ENCODE measurements around the gene HHAT. TPM values are rescaled to one million over a fixed set of nuclear protein-coding genes. Genes with fewer than 3 reads are reported as not detected.

HHAT gene
- polyA plus RNA-seq, 1 donor (not counting 4 experiments of a cell fraction or from before 2014, with no cell fraction given) = 3.8 TPM

DNA sequence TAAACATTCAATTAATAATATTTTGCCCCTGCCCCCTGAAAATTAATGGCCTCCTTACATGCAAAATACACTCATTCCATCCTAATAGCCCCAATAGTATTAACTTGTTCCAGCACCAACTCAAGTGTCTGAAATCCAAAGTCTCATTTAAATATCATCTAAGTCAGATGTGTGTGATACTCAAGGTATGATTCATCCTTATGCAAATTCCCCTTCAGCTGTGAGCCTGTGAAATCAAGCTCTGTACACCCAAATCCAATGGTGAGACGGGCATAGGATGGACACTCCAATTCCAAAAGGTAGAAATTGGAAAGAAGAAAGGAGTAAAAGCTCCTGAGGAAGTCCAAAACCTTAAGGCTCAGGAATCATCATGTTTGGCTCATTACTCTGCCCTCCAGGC, 83.5 kb downstream of the HHAT start:
- H3K36me3 ChIP-seq (ENCODE audit: control insufficient read depth in 2 of 2, extremely low read depth in 1 of 2, insufficient read depth in 2 of 2, low read length in 2 of 2) = no peaks in the 10 kb centered on the region
- DNase-seq (ENCODE audit: low read depth, low spot score) (no peak), FAIRE-seq (no peak)
- H3K4me2 ChIP-seq (ENCODE audit: control insufficient read depth, extremely low read depth, insufficient read depth, low read depth, low read length) = no peak overlapping the region
- H3K9ac ChIP-seq (ENCODE audit: control insufficient read depth, extremely low read depth, insufficient read depth, low read length) = no peak overlapping the region
- no peak overlapping the region for H2AFZ ChIP-seq (ENCODE audit: control insufficient read depth, low read length)
- TF ChIP-seq, protein P1, sequence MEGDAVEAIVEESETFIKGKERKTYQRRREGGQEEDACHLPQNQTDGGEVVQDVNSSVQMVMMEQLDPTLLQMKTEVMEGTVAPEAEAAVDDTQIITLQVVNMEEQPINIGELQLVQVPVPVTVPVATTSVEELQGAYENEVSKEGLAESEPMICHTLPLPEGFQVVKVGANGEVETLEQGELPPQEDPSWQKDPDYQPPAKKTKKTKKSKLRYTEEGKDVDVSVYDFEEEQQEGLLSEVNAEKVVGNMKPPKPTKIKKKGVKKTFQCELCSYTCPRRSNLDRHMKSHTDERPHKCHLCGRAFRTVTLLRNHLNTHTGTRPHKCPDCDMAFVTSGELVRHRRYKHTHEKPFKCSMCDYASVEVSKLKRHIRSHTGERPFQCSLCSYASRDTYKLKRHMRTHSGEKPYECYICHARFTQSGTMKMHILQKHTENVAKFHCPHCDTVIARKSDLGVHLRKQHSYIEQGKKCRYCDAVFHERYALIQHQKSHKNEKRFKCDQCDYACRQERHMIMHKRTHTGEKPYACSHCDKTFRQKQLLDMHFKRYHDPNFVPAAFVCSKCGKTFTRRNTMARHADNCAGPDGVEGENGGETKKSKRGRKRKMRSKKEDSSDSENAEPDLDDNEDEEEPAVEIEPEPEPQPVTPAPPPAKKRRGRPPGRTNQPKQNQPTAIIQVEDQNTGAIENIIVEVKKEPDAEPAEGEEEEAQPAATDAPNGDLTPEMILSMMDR (optimal IDR thresholded peaks at IDR 0.05 in 1 of 3, IDR thresholded peaks at IDR 0.05 in 1 of 3, conservative IDR thresholded peaks at IDR 0.05 in 1 of 3; ENCODE audit: extremely low read depth in 1 of 3, insufficient read depth in 2 of 3, low read length in 3 of 3) = no peak
- TF ChIP-seq EZH2 (IDR thresholded peaks at IDR 0.05; ENCODE audit: low read length) = no peak
- H3K27me3 ChIP-seq (ENCODE audit: control insufficient read depth, extremely low read depth, insufficient read depth, low read length) = no peaks in the 10 kb centered on the region
- no peaks in the 10 kb centered on the region for H4K20me1 ChIP-seq (ENCODE audit: control insufficient read depth, extremely low read depth, insufficient read depth, low read length)
- dilution Hi-C loops (cut with MboI; ENCODE audit: extremely low pct_ligation_motif_present, low sequenced_read_pairs) = loop anchor here (25.0 kb wide), 1 partner anchor 725 kb away; the partner anchor contains the start of gene KCNH1
- H3K4me3 ChIP-seq (ENCODE audit: control insufficient read depth in 2 of 3, extremely low read depth in 1 of 3, insufficient read depth in 2 of 3, low read depth in 1 of 3, low read length in 3 of 3) = no peak overlapping the region
- H3K9me1 ChIP-seq (ENCODE audit: control insufficient read depth, extremely low read depth, insufficient read depth, low read length) = no peaks in the 10 kb centered on the region
- no peaks in the 10 kb centered on the region for H3K79me2 ChIP-seq (ENCODE audit: control insufficient read depth, insufficient read depth, low read length)
- H3K9me3 ChIP-seq (ENCODE audit: control insufficient read depth, low read depth, low read length) = no peaks in the 10 kb centered on the region
- H3K4me1 ChIP-seq (ENCODE audit: control insufficient read depth, extremely low read depth, insufficient read depth, low read length) = no peaks in the 10 kb centered on the region
- no peak overlapping the region for H3K27ac ChIP-seq (ENCODE audit: control insufficient read depth, insufficient read depth, low read length)

DNA sequence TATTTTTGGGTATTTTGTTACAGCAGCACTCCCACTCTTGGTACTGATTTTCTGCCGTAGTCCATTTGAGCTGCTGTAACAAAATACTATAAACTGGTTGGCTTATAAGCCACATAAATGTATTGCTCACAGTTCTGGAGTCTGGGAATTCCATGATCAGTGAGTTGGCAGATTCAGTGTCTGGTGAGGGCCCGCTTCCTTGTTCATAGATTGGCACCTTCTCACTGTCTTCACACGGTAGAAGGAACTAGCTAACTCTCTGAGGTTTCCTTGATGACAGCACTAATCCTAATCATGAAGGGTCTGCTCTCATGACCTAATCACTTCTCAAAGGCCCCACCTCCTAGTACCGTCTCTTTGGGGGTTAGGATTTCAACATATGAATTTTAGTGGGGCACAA, 85.2 kb downstream of the HHAT start:
- H3K27ac ChIP-seq (ENCODE audit: control insufficient read depth, insufficient read depth, low read length) = no peak overlapping the region
- no peaks in the 10 kb centered on the region for H3K4me1 ChIP-seq (ENCODE audit: control insufficient read depth, extremely low read depth, insufficient read depth, low read length)
- H2AFZ ChIP-seq (ENCODE audit: control insufficient read depth, low read length) = no peak overlapping the region
- no peaks in the 10 kb centered on the region for H3K36me3 ChIP-seq (ENCODE audit: control insufficient read depth in 2 of 2, extremely low read depth in 1 of 2, insufficient read depth in 2 of 2, low read length in 2 of 2)
- FAIRE-seq = no peak
- DNase-seq (ENCODE audit: low read depth, low spot score) = no peak
- no peaks in the 10 kb centered on the region for H4K20me1 ChIP-seq (ENCODE audit: control insufficient read depth, extremely low read depth, insufficient read depth, low read length)
- H3K9me3 ChIP-seq (ENCODE audit: control insufficient read depth, low read depth, low read length) = no peaks in the 10 kb centered on the region
- no peak for TF ChIP-seq EZH2 (IDR thresholded peaks at IDR 0.05; ENCODE audit: low read length)
- dilution Hi-C loops (cut with MboI; ENCODE audit: extremely low pct_ligation_motif_present, low sequenced_read_pairs) = loop anchor here (25.0 kb wide), 1 partner anchor 723 kb away; the partner anchor contains the start of gene KCNH1
- no peak overlapping the region for H3K4me3 ChIP-seq (ENCODE audit: control insufficient read depth in 2 of 3, extremely low read depth in 1 of 3, insufficient read depth in 2 of 3, low read depth in 1 of 3, low read length in 3 of 3)
- H3K79me2 ChIP-seq (ENCODE audit: control insufficient read depth, insufficient read depth, low read length) = no peaks in the 10 kb centered on the region
- no peaks in the 10 kb centered on the region for H3K27me3 ChIP-seq (ENCODE audit: control insufficient read depth, extremely low read depth, insufficient read depth, low read length)
- H3K4me2 ChIP-seq (ENCODE audit: control insufficient read depth, extremely low read depth, insufficient read depth, low read depth, low read length) = no peak overlapping the region
- H3K9ac ChIP-seq (ENCODE audit: control insufficient read depth, extremely low read depth, insufficient read depth, low read length) = no peak overlapping the region
- H3K9me1 ChIP-seq (ENCODE audit: control insufficient read depth, extremely low read depth, insufficient read depth, low read length) = no peaks in the 10 kb centered on the region

DNA sequence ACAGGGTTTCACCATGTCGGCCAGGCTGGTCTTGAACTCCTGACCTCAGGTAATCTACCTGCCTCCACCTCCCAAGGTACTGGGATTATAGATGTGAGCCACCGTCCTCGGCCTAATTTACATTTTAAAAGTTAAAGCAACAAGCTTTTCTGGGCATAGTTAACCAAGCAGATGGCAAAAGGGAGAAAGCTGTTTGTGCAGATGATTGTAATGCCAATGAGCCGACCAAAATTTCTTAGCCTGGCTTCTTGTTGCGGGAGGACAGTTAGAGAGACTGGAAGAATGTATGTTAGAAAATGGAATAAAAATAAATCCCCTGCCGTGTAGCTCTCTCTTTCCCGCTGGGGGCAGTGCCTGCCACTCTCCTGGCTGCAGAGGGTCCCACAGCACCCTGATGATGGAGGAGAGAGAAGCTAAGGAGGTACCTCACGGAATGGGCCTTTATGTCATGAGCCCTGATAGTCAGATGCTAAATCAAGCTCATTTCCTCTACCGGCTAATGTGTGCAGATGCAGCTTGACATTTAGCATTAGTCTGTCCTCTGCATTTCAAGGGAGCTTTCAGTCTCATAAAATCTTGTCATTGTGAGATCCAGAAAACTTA, 87.2 kb downstream of the HHAT start:
- FAIRE-seq (no peak), DNase-seq (ENCODE audit: low read depth, low spot score) (no peak)
- no peaks in the 10 kb centered on the region for H3K9me1 ChIP-seq (ENCODE audit: control insufficient read depth, extremely low read depth, insufficient read depth, low read length)
- no peak overlapping the region for H3K27ac ChIP-seq (ENCODE audit: control insufficient read depth, insufficient read depth, low read length)
- H3K79me2 ChIP-seq (ENCODE audit: control insufficient read depth, insufficient read depth, low read length) = no peaks in the 10 kb centered on the region
- TF ChIP-seq, protein P1 (optimal IDR thresholded peaks at IDR 0.05 in 1 of 3, IDR thresholded peaks at IDR 0.05 in 1 of 3, conservative IDR thresholded peaks at IDR 0.05 in 1 of 3; ENCODE audit: extremely low read depth in 1 of 3, insufficient read depth in 2 of 3, low read length in 3 of 3) = no peak
- no peak for TF ChIP-seq EZH2 (IDR thresholded peaks at IDR 0.05; ENCODE audit: low read length)
- H3K4me1 ChIP-seq (ENCODE audit: control insufficient read depth, extremely low read depth, insufficient read depth, low read length) = no peaks in the 10 kb centered on the region
- H3K4me3 ChIP-seq (ENCODE audit: control insufficient read depth in 2 of 3, extremely low read depth in 1 of 3, insufficient read depth in 2 of 3, low read depth in 1 of 3, low read length in 3 of 3) = no peak overlapping the region
- no peaks in the 10 kb centered on the region for H3K27me3 ChIP-seq (ENCODE audit: control insufficient read depth, extremely low read depth, insufficient read depth, low read length)
- no peaks in the 10 kb centered on the region for H3K36me3 ChIP-seq (ENCODE audit: control insufficient read depth in 2 of 2, extremely low read depth in 1 of 2, insufficient read depth in 2 of 2, low read length in 2 of 2)
- no peaks in the 10 kb centered on the region for H3K9me3 ChIP-seq (ENCODE audit: control insufficient read depth, low read depth, low read length)
- no peaks in the 10 kb centered on the region for H4K20me1 ChIP-seq (ENCODE audit: control insufficient read depth, extremely low read depth, insufficient read depth, low read length)
- H3K4me2 ChIP-seq (ENCODE audit: control insufficient read depth, extremely low read depth, insufficient read depth, low read depth, low read length) = no peak overlapping the region
- H3K9ac ChIP-seq (ENCODE audit: control insufficient read depth, extremely low read depth, insufficient read depth, low read length) = no peak overlapping the region
- dilution Hi-C loops (cut with MboI; ENCODE audit: extremely low pct_ligation_motif_present, low sequenced_read_pairs) = loop anchor here (25.0 kb wide), 1 partner anchor 721 kb away; the partner anchor contains the start of gene KCNH1
- H2AFZ ChIP-seq (ENCODE audit: control insufficient read depth, low read length) = no peak overlapping the region
